ENCODE results near the gene CACNA2D3.

The CACNA2D3 gene

GRCh38 chr3:54223063-54223462 lies 100.7 kb downstream of the CACNA2D3 start:
- no peak for DNase-seq

- DNase-seq = no peak
Observed at GRCh38 chr3:54225841-54226528, 103.6 kb downstream of the CACNA2D3 start.

GRCh38 chr3:54228806-54229205 lies 106.5 kb downstream of the CACNA2D3 start:
- DNase-seq = no peak

- no peak for DNase-seq
Observed at GRCh38 chr3:54232618-54233017, 110.3 kb downstream of the CACNA2D3 start.

- DNase-seq = no peak
Observed at GRCh38 chr3:54235998-54236397, 113.6 kb downstream of the CACNA2D3 start.

- no peak for DNase-seq
Observed at GRCh38 chr3:54237109-54237508, 114.8 kb downstream of the CACNA2D3 start.

- DNase-seq = no peak
Observed at GRCh38 chr3:54237788-54238502, 115.6 kb downstream of the CACNA2D3 start.

GRCh38 chr3:54240309-54240708 lies 118.0 kb downstream of the CACNA2D3 start:
- no peak for DNase-seq

GRCh38 chr3:54243056-54243931 lies 120.9 kb downstream of the CACNA2D3 start:
- no peak for DNase-seq

- DNase-seq = no peak
Observed at GRCh38 chr3:54243960-54244682, 121.8 kb downstream of the CACNA2D3 start.

GRCh38 chr3:54251705-54252104 lies 129.4 kb downstream of the CACNA2D3 start:
- no peak for DNase-seq

GRCh38 chr3:54257125-54257720 lies 134.9 kb downstream of the CACNA2D3 start:
- DNase-seq = no peak

GRCh38 chr3:54259636-54260035 lies 137.3 kb downstream of the CACNA2D3 start:
- no peak for DNase-seq

- no peak for DNase-seq
Observed at GRCh38 chr3:54261141-54261540, 138.8 kb downstream of the CACNA2D3 start.

GRCh38 chr3:54262541-54262940 lies 140.2 kb downstream of the CACNA2D3 start:
- no peak for DNase-seq

- no peak for DNase-seq
Observed at GRCh38 chr3:54262946-54263345, 140.6 kb downstream of the CACNA2D3 start.

- DNase-seq = no peak
Observed at GRCh38 chr3:54264050-54264449, 141.7 kb downstream of the CACNA2D3 start.

GRCh38 chr3:54270816-54271526 lies 148.6 kb downstream of the CACNA2D3 start:
- no peak for DNase-seq

GRCh38 chr3:54273791-54274190 lies 151.4 kb downstream of the CACNA2D3 start:
- DNase-seq = no peak

- no peak for DNase-seq
Observed at GRCh38 chr3:54274607-54275006, 152.3 kb downstream of the CACNA2D3 start.

GRCh38 chr3:54279005-54279583 lies 156.7 kb downstream of the CACNA2D3 start:
- DNase-seq = no peak

All from right forelimb (tissue), 1 donor.